Islet precursor cell (in vitro differentiated cells): Measurements from ENCODE around the gene CCNB1IP1.
"Not testable (repeated sequence)": the region's sequence is repeated elsewhere in the genome, so short reads cannot be mapped to it uniquely, and the experiment has no call there.

ENCODE experiments used
- DNase-seq: peaks from one replicate; pipeline ENCODE4 v3.0.0-alpha.2; 2018

Gene CCNB1IP1

DNA sequence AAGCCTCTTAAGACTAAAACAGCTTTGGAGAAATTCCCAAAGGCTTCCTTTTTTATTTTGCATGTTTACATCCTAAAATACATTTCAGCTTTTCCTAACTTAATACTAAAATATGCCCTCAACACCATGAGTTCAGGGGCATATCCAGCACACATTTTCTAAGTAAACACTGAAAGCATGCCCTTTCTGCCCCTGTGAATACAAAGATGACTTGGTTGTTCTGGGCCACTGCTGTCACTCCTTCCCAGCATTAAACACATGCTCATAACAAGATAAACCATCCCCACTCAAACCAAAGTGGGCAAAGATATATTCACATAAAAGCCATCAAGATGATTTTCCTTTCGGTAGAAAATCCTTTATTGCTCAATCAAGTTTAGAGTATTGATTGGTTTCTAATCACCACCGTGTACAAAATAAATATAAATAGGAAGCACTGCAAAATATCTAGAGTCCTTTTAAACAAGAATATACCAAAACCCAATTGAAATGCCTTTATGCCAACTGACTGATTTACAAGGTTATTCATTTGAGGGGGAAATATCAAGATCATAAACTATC, 1.9 kb downstream of the CCNB1IP1 start:
- no peak for DNase-seq

GRCh38 chr14:20329355-20329754, 3.7 kb downstream of the CCNB1IP1 start:
- DNase-seq, result no peak

DNA sequence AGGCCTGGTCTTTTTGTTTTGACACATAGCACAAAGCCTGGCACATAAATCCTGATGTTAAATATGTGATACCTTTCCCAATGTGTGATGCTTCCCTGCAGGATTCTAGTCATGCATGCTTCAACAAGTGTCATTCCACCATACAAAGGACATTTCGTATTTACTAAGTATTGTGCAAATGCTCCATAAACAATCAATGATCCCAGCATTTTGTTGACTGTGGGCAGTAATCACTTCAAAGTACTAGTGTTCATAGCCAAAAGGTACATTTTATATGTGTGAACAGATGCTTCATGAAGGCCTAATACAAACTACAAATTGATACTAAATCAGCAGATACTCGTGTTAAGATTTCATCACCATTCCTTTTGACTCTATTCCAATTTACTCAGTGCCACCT, 4.4 kb downstream of the CCNB1IP1 start:
- no peak for DNase-seq

DNA sequence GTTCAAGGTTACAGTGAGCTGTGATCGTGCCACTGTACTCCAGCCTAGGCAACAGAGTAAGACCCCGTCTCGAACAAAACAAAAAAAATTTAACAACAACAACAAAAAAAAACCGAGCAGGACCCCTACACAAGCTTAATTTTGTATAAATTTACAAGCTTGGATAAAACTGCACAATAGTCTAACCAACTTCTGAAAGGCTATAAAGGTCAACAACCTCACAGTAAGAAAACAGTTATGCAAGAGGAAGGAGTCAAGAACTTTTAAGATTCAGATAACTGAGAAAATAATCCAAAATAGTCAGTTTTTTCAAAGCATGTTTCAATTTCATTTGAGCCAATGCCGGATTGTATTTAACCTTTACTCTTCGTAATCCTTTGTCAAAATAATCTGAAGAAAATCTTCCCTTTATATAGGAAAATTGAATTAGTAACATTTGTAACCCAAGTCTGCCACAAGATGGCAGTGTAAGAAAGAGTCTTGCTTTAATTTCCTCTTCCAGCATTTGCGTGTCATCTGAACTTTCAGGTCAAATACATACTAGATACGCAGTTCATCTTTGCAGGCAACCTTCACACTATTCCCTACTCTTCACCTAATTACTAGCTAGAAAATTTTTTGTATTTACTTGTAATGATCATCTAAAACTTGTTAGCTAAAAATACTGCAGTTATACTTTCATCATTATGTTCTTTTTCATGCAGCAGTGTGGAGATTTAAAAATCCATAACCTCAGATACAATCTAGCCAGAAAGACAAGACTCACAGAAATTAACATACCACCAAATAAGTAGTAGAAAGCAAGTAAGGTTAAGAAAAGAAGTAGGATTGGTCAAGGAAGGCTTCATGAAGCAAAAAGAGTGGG, 5.8 kb downstream of the CCNB1IP1 start:
- DNase-seq, result no peak

- DNase-seq, result no peak
Measured at GRCh38 chr14:20317720-20318119, 15.4 kb downstream of the CCNB1IP1 start.

- no peak for DNase-seq
Measured at GRCh38 chr14:20314026-20314425, 19.1 kb downstream of the CCNB1IP1 start.

DNA sequence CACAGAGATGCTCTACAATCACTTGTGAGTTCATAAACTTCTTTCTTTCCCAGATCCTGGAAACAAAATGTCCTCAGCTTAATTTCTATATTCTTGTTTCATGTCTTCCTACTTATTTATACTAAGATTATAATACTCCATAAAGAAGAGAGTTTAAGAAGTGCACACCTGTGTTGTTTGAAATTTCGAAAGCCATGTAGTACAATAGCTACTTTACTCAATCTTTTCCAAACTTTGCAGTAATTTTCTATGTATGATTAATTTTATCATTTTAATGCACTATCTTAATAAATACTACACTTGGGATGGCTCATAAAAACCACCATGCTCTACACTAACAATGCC, 27.0 kb downstream of the CCNB1IP1 start:
- DNase-seq, result no peak

DNA sequence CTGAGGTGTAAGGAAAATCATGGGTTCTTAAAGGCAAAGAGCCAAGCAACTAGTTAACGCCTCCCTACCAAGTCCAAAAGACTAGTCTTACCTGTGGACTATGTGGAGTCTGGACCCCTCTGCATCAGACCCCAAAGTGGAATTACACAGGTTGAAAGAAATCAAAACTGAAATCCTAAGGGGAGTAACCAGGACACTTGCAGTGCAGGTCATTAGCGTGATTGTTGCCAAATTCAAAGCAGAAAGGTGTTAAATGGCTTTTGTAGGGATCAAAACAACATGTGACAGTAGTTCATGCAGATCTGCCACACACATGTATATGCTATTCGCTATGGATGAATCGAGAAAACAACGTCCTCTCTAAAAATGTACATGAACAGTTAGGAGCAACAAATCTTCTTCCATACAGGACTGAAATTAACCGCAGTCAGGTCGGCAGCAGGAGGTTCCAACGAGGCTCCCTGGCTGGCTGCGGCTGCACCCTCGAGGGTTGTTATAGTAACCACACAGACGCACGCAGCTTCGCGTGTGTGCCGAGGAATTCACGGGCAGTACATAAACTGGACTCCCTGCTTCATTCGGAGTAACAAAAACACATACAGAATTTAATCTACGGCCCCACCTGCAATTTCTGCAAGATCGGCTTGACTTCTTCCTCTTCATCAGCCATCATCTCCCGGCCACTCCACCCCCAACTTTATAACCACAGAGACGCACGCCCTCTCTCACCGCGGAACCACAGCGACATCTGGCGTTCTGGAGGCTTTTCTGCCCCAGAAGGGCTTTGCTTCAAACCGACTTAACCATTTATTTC, 27.6 kb downstream of the CCNB1IP1 start, which contains the start of gene TTC5:
Gene TTC5, minus strand, starts transcription at position 687 of the 814 bp plus-strand sequence. Its CDS starts 14 bp downstream, at position 673.
- DNase-seq, result peak; percentile 91

GRCh38 chr14:20302042-20302755, 30.9 kb downstream of the CCNB1IP1 start:
- no peak for DNase-seq

DNA sequence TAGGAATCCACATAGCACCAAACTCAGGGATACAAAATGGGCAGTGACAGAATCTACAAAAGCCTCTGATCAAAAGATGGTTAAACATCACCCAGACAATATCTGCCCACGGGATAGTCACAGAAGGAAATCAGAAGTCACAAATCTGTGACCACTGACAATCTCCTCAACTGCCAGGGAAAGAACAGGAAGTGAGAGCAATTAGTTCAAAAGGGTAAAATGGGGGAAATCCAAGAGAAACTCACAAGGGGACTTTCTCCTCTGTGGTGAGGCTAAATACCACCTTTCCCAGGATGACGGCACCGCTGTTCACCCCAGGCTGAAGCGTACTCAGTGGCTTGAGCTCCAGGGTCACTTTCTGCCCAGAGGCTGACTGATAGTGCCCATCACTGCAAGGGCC, 38.0 kb downstream of the CCNB1IP1 start:
- DNase-seq, result no peak

- no peak for DNase-seq
Measured at GRCh38 chr14:20294636-20295035, 38.4 kb downstream of the CCNB1IP1 start.

DNA sequence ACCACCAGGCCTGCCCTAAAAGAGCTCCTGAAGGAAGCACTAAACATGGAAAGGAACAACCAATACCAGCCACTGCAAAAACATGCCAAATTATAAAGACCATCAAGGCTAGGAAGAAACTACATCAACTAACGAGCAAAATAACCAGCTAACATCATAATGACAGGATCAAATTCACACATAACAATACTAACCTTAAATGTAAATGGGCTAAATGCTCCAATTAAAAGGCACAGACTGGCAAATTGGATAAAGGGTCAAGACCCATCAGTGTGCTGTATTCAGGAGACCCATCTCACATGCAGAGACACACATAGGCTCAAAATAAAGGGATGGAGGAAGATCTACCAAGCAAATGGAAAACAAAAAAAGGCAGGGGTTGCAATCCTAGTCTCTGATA, 51.1 kb downstream of the CCNB1IP1 start:
- not testable (repeated sequence) for DNase-seq

DNA sequence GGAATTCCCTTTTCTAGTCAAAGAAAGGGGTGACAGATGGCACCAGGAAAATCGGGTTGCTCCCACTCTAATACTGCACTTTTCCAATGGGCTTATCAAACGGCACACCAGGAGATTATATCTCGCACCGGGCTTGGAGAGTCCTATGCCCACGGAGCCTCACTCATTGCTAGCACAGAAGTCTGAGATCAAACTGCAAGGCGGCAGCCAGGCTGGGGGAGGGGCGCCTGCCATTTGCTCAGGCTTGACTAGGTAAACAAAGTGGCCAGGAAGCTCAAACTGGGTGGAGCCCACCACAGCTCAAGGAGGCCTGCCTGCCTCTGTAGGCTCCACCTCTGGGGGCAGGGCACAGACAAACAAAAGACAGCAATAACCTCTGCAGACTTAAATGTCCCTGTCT, 52.8 kb downstream of the CCNB1IP1 start:
- not testable (repeated sequence) for DNase-seq

- DNase-seq, result no peak
Measured at GRCh38 chr14:20278414-20278813, 54.7 kb downstream of the CCNB1IP1 start.

DNA sequence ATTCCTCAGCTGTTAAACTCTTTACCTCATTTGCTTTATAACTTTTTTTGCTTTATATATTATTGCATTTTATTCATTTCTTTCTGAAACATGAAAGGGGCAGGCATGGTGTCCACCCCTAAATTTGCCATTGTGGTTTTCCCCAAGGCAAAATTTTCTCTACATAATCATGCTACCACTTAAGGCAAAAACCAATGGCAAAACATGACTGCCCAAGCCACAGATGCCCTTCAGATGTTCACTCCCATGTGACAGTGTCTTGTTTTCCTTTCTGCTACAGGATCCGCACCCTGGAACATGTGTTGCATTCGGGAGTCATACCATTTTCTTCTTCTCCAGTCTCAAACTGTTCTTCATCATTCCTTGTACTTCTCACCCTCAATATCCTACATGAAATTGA, 55.7 kb downstream of the CCNB1IP1 start:
- no peak for DNase-seq

GRCh38 chr14:20274062-20274461, 59.0 kb downstream of the CCNB1IP1 start:
- no peak for DNase-seq

DNA sequence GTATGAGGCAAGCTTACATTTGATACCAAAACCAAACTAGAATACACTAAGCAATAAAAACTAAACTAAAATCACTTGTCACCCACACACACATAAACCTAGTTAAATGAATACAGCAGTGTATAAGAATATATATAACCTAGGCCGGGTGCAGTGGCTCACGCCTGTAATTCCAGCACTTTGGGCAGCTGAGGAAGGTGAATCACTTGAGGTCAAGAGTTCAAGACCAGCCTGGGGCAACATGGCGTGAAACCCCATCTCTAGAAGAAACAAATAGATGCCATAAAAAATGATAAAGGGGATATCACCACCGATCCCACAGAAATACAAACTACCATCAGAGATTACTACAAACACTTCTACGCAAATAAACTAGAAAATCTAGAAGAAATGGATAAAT, 68.7 kb downstream of the CCNB1IP1 start:
- not testable (repeated sequence) for DNase-seq

GRCh38 chr14:20262642-20263128, 70.4 kb downstream of the CCNB1IP1 start:
- DNase-seq, result peak; percentile 55
